Heart right ventricle (tissue), 16 donors: Measurements from ENCODE around the gene TAAR8. TPM values are rescaled to one million over a fixed set of nuclear protein-coding genes. Genes with fewer than 3 reads are reported as not detected.
"Not testable (repeated sequence)": the region's sequence is repeated elsewhere in the genome, so short reads cannot be mapped to it uniquely, and the experiment has no call there.

Source experiments
- ATAC-seq, 8 donors: fragments of 200-7000 bp; cut with Tn5 transposase; one replicate each; pipeline ENCODE4 v1.9.1; 2020; ENCODE audit warnings: mild to moderate bottlenecking in 8 of 8, moderate library complexity in 8 of 8, moderate number of reproducible peaks in 1 of 8
- DNase-seq, 2 donors: peaks; one replicate each; pipeline ENCODE4 v3.0.0-alpha.2; 2020
- H3K27ac ChIP-seq, 10 donors: fragments of 200-600 bp; sonication (generic) in 2 of 10; one replicate each; pipeline versions ENCODE4 v1.5.0 to v1.8.0; 2020 to 2022; ENCODE audit warnings: mild to moderate bottlenecking in 3 of 10
- H3K27me3 ChIP-seq, 7 donors: fragments of 200-600 bp; one replicate each; pipeline ENCODE4 v1.8.0; 2021 to 2022; ENCODE audit warnings: mild to moderate bottlenecking in 2 of 7
- H3K36me3 ChIP-seq, 9 donors: fragments of 200-600 bp; sonication (generic) in 1 of 9; one replicate each; pipeline versions ENCODE4 v1.5.0 to v1.8.0; 2020 to 2022; ENCODE audit warnings: mild to moderate bottlenecking in 2 of 9
- H3K4me1 ChIP-seq, 9 donors: fragments of 200-600 bp; sonication (generic) in 1 of 9; one replicate each; pipeline versions ENCODE4 v1.5.0 to v1.8.0; 2020 to 2022; ENCODE audit warnings: mild to moderate bottlenecking in 4 of 9
- H3K4me3 ChIP-seq, 10 donors: fragments of 200-600 bp; sonication (generic) in 2 of 10; one replicate each; pipeline versions ENCODE4 v1.5.0 to v1.8.0; 2020 to 2022; ENCODE audit warnings: mild to moderate bottlenecking in 7 of 10, moderate library complexity in 2 of 10
- H3K9me3 ChIP-seq, 11 donors: fragments of 200-600 bp in 10 of 11; sonication (generic) in 2 of 11; one replicate each; pipeline versions ENCODE4 v1.5.0 to v1.8.0; 2013 to 2022; ENCODE audit warnings: mild to moderate bottlenecking in 2 of 11, control low read depth in 1 of 11, moderate library complexity in 1 of 11
- WGBS, 2 donors: extraction: QIAGEN DNeasy Blood & Tissue Kit; methylation state at CpG; one replicate each; pipeline ENCODE4 v1.1.7; 2013; ENCODE audit warnings: inconsistent platforms in 1 of 2; 5-methylcytosine and 5-hydroxymethylcytosine counted together
- intact Hi-C, 10 donors: fragments of 100-400 bp; cut with DNase I; formaldehyde crosslinking; loops; one replicate each; pipeline versions ENCODE4 v1.11.1 to v1.14.2; 2022
- polyA plus RNA-seq, 2 donors: library from polyadenylated mRNA; stranded (reverse); fragments of 200-250 nt; gene quantifications; one replicate each; pipeline ENCODE4 v1.2.3, GENCODE V29; 2013
- total RNA-seq, 10 donors: library from RNA; stranded (reverse); fragmentation: NEBNext Ultra II Directional in 3 of 10; extraction: Animal tissue kit (Norgen Biotek cat#: 25700) in 3 of 10; gene quantifications; one replicate each; pipeline versions ENCODE4 v1.2.1 to v1.2.4, GENCODE V29; 2021 to 2023
- TF ChIP-seq, protein P1 (sequence below), 9 donors: fragments of 200-600 bp; sonication (generic) in 2 of 9; IDR thresholded peaks; one replicate each; pipeline versions ENCODE4 v1.5.0 to v1.8.0; 2021 to 2022; ENCODE audit warnings: antibody characterized with exemption in 9 of 9, mild to moderate bottlenecking in 5 of 9, moderate library complexity in 1 of 9
- donor health status: Arrhythmogenic right ventricular cardiomyopathy.
- donor health status: ischemic (EF 13 %, LVEDD 7.1; RV severe dilation, severe dysfunction).
- donor health status: healthy with polysubstance abuse.
- donor health status: DM: no; HTN: yes; CAD: no.
- donor health status: DM: no; HTN: no; CAD: no.
- donor health status: ischemic (EF 25% LVEDD 6.9; RV normal size, moderate dysfunction).
- donor health status: ischemic (EF 25% LVEDD 5.7; RV mildly dilated, moderate dysfunction).
- donor health status: healthy.
- donor health status: DM: yes; HTN: yes; CAD: no.
- donor health status: Ischemic cardiomyopathy.
- donor health status: ischemic (EF 35%, LVEDD 5.7; RV mildly dilated, moderate dysfunction).
- donor health status: nonischemic (EF 11% LVEDD 7.7; RV severe dilation, severe dysfunction).
- donor health status: DM: yes; HTN: yes; CAD: no.
- donor health status: PGD.
- donor health status: ischemic (EF 29% LVEDD 5.4; RV normal size, mild dysfunction).
- donor health status: nonischemic (EF 23%, LVEDD 6.1; RV moderate dilation, normal function).

Gene TAAR8
- total and polyA plus RNA-seq, 12 donors = not detected

DNA sequence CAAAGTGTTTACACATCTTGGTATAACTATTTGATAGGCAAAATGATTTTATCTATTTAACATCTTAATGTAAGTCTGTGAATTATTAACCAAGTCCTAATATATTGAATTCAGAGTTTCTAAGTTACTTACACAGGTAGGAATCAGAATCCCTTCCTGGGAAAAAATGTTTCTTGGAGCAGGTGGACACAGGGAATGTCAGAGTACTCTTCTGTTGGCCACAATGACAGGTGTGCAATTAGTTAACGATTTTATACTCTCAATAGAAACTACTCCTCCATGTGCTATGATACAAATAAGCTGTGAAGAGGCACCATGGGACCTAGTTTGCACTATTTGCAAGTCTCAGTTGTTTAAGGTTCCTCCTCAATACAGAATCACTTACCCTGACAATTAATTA, 37.9 kb downstream of the TAAR8 start:
- WGBS, 2 donors = 73 to 76% methylated on average over 1 of the region's 1 CpG
- TF ChIP-seq, protein P1, sequence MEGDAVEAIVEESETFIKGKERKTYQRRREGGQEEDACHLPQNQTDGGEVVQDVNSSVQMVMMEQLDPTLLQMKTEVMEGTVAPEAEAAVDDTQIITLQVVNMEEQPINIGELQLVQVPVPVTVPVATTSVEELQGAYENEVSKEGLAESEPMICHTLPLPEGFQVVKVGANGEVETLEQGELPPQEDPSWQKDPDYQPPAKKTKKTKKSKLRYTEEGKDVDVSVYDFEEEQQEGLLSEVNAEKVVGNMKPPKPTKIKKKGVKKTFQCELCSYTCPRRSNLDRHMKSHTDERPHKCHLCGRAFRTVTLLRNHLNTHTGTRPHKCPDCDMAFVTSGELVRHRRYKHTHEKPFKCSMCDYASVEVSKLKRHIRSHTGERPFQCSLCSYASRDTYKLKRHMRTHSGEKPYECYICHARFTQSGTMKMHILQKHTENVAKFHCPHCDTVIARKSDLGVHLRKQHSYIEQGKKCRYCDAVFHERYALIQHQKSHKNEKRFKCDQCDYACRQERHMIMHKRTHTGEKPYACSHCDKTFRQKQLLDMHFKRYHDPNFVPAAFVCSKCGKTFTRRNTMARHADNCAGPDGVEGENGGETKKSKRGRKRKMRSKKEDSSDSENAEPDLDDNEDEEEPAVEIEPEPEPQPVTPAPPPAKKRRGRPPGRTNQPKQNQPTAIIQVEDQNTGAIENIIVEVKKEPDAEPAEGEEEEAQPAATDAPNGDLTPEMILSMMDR (IDR thresholded peaks at IDR 0.05) = no peak
- intact Hi-C loops = no loop called here
- DNase-seq (no peak), ATAC-seq (no peak)
- no peaks in the 10 kb centered on the region for H3K9me3 ChIP-seq
- H3K4me3 ChIP-seq = no peak overlapping the region
- no peaks in the 10 kb centered on the region for H3K4me1 ChIP-seq
- no peaks in the 10 kb centered on the region for H3K36me3 ChIP-seq
- no peak overlapping the region for H3K27ac ChIP-seq
- H3K27me3 ChIP-seq = peaks cover 0 to 13% (median 0%) of the 10 kb centered on the region in 7 donors

DNA sequence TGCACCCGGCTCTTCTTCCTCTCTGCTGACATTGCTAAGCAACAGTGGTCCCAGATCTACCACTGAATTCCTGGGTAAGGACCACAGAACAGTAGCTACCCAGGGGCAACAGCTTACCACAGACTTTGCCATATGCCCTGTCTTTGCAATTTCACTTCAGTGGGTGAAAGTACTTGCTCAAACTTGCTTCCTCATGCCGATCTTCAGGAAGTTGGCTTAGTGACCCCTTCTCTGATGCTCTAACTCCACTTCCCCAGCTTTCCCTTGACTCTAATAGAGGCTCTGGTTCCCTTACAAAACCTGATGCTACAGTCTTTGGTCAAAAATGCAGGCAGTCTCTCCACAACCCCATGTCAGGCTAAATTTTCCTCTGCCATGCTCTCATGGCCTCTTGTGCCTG, 40.4 kb downstream of the TAAR8 start:
- no peaks in the 10 kb centered on the region for H3K36me3 ChIP-seq
- no peak overlapping the region for H3K27ac ChIP-seq
- H3K9me3 ChIP-seq = no peaks in the 10 kb centered on the region
- intact Hi-C loops = no loop called here
- H3K27me3 ChIP-seq = peaks cover 0 to 13% (median 0%) of the 10 kb centered on the region in 7 donors
- DNase-seq (no peak), ATAC-seq (no peak)
- TF ChIP-seq, protein P1 (IDR thresholded peaks at IDR 0.05) = no peak
- 59 to 71% methylated on average over 2 of the region's 2 CpGs for WGBS, 2 donors
- H3K4me3 ChIP-seq = no peak overlapping the region
- no peaks in the 10 kb centered on the region for H3K4me1 ChIP-seq

DNA sequence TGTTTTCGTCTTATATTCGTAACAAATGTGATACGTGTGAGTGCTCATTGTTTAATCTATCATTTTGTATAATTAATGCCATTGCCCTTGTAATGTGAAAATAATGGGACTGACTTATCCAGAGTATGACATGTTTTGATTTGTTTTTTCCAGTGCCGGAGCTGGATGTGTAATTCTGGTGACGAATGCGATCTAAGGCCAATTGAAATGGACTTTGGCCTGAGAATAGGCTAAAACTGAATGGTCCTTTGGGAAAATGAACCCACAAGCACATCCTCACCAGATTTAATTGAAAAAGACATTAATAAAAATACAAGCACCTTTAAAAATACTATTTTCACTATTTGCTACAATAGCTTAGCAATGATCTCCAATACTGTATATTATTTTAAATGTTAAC, 43.7 kb downstream of the TAAR8 start:
- 67 to 93% methylated on average over 6 of the region's 6 CpGs for WGBS, 2 donors
- H3K4me1 ChIP-seq = no peaks in the 10 kb centered on the region
- intact Hi-C loops = no loop called here
- TF ChIP-seq, protein P1 (IDR thresholded peaks at IDR 0.05) = no peak
- no peak overlapping the region for H3K27ac ChIP-seq
- H3K36me3 ChIP-seq = no peaks in the 10 kb centered on the region
- no peaks in the 10 kb centered on the region for H3K9me3 ChIP-seq
- H3K27me3 ChIP-seq = peaks cover 0 to 14% (median 7%) of the 10 kb centered on the region in 7 donors
- ATAC-seq (no peak), DNase-seq (no peak)
- no peak overlapping the region for H3K4me3 ChIP-seq

DNA sequence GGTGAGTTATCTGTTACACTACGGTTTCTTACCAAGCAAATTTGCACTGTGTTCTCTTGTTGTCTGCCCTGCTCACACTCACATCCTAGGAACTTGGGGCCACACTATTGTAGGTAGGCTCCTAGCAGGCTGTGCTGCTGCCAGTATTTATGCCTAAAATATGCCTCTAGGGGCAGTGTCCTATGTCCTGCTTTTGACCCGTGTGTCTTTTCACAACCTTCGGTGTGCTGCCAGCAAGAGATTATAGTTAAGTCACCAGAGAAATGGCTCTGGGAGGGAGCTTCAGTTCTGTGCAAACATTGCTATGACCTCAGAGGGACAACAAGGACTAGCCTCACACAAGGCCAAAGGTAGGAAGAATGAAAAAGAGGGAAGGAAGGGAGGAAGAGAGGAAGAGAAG, 46.0 kb downstream of the TAAR8 start:
- Histone ChIP-seq H3K27me3 (peaks cover 0 to 10% (median 7%) of the 10 kb centered on the region in 7 donors), H3K9me3 (no peaks in the 10 kb centered on the region), H3K36me3 (no peaks in the 10 kb centered on the region), H3K27ac (no peak overlapping the region), H3K4me1 (no peaks in the 10 kb centered on the region), H3K4me3 (no peak overlapping the region)
- WGBS, 2 donors = 29 to 37% methylated on average over 3 of the region's 3 CpGs
- ATAC-seq = no peak
- DNase-seq = no peak
- intact Hi-C loops = no loop called here
- TF ChIP-seq, protein P1 (IDR thresholded peaks at IDR 0.05) = no peak

DNA sequence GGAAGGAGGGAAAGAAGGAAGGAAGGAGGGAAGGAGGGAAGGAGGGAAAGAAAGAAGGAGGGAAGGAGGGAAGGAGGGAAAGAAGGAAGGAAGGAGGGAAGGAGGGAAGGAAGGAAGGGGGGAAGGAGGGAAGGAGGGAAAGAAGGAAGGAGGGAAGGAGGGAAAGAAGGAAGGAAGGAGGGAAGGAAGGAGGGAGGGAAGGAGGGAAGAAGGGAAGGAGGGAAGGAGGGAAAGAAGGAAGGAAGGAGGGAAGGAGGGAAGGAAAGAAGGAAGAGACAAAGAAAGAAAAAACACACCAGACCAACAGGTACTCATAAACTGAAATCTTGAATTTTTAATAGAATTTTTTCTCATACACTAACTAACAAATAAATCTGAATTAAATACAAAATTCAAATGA, 48.4 kb downstream of the TAAR8 start:
- H3K9me3 ChIP-seq, H3K4me1 ChIP-seq, intact Hi-C loops, H3K4me3 ChIP-seq, H3K36me3 ChIP-seq, DNase-seq, ATAC-seq, H3K27ac ChIP-seq: not testable (repeated sequence)
- H3K27me3 ChIP-seq = peaks cover 0 to 16% (median 8%) of the 10 kb centered on the region in 7 donors

Other genes starting within 250 kb of the TAAR8 start
- 1 to 10 TPM in 8 of 10 donors, under 1 TPM in 2; 0.92 to 4.9 (median 2.0) TPM for gene MOXD1, start 151.2 kb upstream of the TAAR8 start, total RNA-seq
- under 1 TPM; 0.80 to 0.93 TPM for gene MOXD1, start 151.2 kb upstream of the TAAR8 start, polyA plus RNA-seq
- 10 to 100 TPM; 50.4 to 71.4 (median 61.3) TPM for gene STX7, start 39.6 kb upstream of the TAAR8 start, total RNA-seq
- 10 to 100 TPM in 1 of 2 donors, 1 to 10 TPM in 1; 6.4 to 11.9 TPM for gene STX7, start 39.6 kb upstream of the TAAR8 start, polyA plus RNA-seq
- gene TAAR9, start 14.4 kb upstream of the TAAR8 start, total RNA-seq = not detected
- gene TAAR9, start 14.4 kb upstream of the TAAR8 start, polyA plus RNA-seq = not detected
- not detected for gene TAAR6, start 17.6 kb downstream of the TAAR8 start, total RNA-seq
- gene TAAR6, start 17.6 kb downstream of the TAAR8 start, polyA plus RNA-seq = not detected
- not detected for gene TAAR5, start 37.1 kb downstream of the TAAR8 start, total RNA-seq
- gene TAAR5, start 37.1 kb downstream of the TAAR8 start, polyA plus RNA-seq = not detected
- gene TAAR2, start 71.6 kb downstream of the TAAR8 start, total RNA-seq = not detected
- not detected for gene TAAR2, start 71.6 kb downstream of the TAAR8 start, polyA plus RNA-seq
- gene TAAR1, start 106.5 kb downstream of the TAAR8 start, total RNA-seq = not detected
- not detected for gene TAAR1, start 106.5 kb downstream of the TAAR8 start, polyA plus RNA-seq
- 1 to 10 TPM in 2 of 10 donors, under 1 TPM in 8; 0.09 to 2.0 (median 0.44) TPM for gene VNN1, start 161.4 kb downstream of the TAAR8 start, total RNA-seq
- under 1 TPM; 0.23 to 0.44 TPM for gene VNN1, start 161.4 kb downstream of the TAAR8 start, polyA plus RNA-seq
- gene VNN2, start 205.2 kb downstream of the TAAR8 start, total RNA-seq = 1 to 10 TPM in 8 of 10 donors, under 1 TPM in 2; 0.83 to 4.2 (median 2.0) TPM
- under 1 TPM; 0.23 to 0.95 TPM for gene VNN2, start 205.2 kb downstream of the TAAR8 start, polyA plus RNA-seq
- gene SLC18B1, start 246.0 kb downstream of the TAAR8 start, total RNA-seq = 1 to 10 TPM; 1.7 to 5.5 (median 2.4) TPM
- gene SLC18B1, start 246.0 kb downstream of the TAAR8 start, polyA plus RNA-seq = 1 to 10 TPM; 2.3 to 8.3 TPM